ENCODE results near the gene MRPS14. TPM values are rescaled to one million over a fixed set of nuclear protein-coding genes. Genes with fewer than 3 reads are reported as not detected.

MRPS14 gene
- polyA plus RNA-seq, 1 experiment: 22.4 TPM

DNA sequence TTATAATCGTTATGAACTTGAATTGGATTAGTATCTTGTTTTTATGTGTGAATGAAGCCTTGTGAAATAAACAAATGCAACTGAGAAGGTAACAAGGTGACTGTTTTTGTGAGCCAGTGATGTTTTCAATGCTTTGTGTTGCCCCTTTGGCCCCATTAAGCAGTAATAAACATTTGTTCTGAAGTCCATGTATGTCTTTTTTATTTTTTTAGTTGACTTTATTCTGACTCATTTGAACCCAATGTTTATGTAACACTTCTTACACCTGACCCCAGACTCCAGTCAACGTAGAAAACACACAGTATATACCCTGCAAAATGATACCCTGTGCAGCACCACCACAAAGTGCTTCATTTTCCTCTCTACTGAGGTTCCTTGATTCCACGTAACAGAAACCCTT lies 28.1 kb downstream of the MRPS14 start:
- no peaks in the 10 kb centered on the region for H3K36me3 ChIP-seq (ENCODE audit: control insufficient read depth, insufficient read depth, low read length)
- H3K27me3 ChIP-seq (ENCODE audit: control insufficient read depth, insufficient read depth, low read length): no peaks in the 10 kb centered on the region
- H3K4me3 ChIP-seq (ENCODE audit: low read depth, low read length): no peak overlapping the region
- TF ChIP-seq, protein P1, sequence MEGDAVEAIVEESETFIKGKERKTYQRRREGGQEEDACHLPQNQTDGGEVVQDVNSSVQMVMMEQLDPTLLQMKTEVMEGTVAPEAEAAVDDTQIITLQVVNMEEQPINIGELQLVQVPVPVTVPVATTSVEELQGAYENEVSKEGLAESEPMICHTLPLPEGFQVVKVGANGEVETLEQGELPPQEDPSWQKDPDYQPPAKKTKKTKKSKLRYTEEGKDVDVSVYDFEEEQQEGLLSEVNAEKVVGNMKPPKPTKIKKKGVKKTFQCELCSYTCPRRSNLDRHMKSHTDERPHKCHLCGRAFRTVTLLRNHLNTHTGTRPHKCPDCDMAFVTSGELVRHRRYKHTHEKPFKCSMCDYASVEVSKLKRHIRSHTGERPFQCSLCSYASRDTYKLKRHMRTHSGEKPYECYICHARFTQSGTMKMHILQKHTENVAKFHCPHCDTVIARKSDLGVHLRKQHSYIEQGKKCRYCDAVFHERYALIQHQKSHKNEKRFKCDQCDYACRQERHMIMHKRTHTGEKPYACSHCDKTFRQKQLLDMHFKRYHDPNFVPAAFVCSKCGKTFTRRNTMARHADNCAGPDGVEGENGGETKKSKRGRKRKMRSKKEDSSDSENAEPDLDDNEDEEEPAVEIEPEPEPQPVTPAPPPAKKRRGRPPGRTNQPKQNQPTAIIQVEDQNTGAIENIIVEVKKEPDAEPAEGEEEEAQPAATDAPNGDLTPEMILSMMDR (IDR thresholded peaks at IDR 0.05; ENCODE audit: insufficient read depth, low read depth, low read length): no peak
- ChIA-PET CTCF (no interaction called here), POLR2A (no interaction called here)
- DNase-seq (ENCODE audit: low read depth): no peak

DNA sequence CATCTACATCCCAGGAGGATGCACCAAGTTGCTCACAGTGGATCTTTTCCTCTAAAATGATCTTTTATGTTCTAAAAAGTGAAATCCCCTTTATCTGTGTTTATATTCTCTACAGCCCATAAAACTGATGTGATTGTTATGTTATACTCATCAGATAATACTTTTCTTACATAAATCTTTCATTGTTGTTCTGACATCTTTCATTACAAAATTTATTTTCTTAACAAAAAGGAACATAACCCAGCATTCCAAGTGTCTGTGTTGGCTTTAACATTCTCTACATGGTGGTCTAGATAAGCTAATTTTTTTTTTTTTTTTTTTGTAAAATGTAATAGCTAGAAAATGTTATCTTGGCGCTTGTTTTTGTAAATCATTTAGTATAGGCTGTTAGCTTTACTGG lies 31.8 kb downstream of the MRPS14 start:
- Histone ChIP-seq H3K36me3 (ENCODE audit: control insufficient read depth, insufficient read depth, low read length) (no peaks in the 10 kb centered on the region), H3K4me3 (ENCODE audit: low read depth, low read length) (no peak overlapping the region), H3K27me3 (ENCODE audit: control insufficient read depth, insufficient read depth, low read length) (no peaks in the 10 kb centered on the region)
- TF ChIP-seq, protein P1 (IDR thresholded peaks at IDR 0.05; ENCODE audit: insufficient read depth, low read depth, low read length): no peak
- DNase-seq (ENCODE audit: low read depth): no peak
- POLR2A ChIA-PET: no interaction called here
- CTCF ChIA-PET: no interaction called here

DNA sequence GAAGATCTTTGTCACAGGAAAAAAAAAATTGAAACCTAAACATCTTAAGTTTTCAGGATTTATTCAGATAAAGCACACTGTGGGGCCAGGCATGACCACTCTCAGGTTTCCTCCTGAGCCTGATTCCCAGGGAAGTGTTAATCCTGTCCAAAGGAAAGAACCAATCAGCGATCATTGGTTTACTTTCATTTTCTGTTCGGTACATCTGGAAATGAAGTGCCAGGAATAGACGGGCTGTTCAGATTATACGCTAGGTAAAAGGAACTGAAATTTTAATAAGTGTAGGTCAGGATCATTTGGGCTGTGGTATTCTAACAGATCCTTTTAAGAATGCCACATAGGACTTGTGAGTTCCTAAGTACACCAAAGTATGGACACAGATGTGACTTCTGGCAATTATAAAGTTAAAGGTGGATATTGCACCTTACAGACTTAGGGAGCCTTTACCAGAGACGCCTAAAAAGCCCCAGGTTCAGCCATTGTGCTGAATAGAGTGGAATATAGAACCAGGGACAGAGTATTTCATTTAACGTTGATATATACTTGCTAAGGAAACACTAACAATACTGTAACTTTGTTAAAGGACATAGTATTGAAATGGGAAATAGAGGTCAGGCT lies 32.7 kb downstream of the MRPS14 start:
- ChIA-PET POLR2A (no interaction called here), CTCF (interaction anchor here (0.6 to 2.2 kb wide), 3 partner anchors 9 to 611 kb away, joined by 3 to 9 read pairs (median 9); no protein-coding TSS in a partner anchor)
- TF ChIP-seq, protein P1 (IDR thresholded peaks at IDR 0.05; ENCODE audit: insufficient read depth, low read depth, low read length): no peak
- no peaks in the 10 kb centered on the region for H3K27me3 ChIP-seq (ENCODE audit: control insufficient read depth, insufficient read depth, low read length)
- H3K4me3 ChIP-seq (ENCODE audit: low read depth, low read length): peak overlapping the region; percentile 45
- no peaks in the 10 kb centered on the region for H3K36me3 ChIP-seq (ENCODE audit: control insufficient read depth, insufficient read depth, low read length)
- no peak for DNase-seq (ENCODE audit: low read depth)

DNA sequence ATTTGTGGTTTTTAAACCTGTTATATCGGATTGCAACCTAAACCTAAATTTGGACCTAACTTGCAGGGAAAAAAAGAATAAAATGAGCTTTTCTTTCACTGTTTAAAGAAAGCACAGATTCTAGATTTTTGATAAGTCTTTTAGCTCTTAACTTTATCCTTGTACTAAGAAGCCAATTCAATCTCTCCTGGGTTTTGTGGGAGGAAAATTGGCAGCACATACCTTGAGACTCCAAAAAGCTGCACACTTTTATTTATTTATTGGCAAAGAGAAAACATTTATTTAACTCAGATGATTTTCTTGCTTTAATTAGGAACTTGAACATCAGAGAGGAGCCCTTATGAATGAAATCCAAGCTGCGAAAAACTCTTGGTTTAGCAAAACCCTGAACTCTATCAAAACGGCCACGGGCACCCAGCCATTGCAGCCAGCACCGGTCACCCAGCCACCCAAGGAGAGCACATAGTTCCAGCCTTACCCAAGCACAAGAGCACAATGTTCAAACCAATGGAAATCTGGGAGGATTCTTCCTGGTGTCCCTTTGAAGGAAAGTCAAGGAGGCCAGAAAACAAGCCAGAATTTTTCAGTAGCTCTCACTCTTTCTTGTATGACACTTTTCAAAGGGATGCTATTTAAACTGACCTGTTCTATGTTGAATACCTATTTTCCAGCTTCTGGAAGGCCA lies 33.5 kb downstream of the MRPS14 start:
- ChIA-PET CTCF (interaction anchor here (0.6 to 2.2 kb wide), 4 partner anchors 9 to 612 kb away, joined by 3 to 9 read pairs (median 6); no protein-coding TSS in a partner anchor), POLR2A (no interaction called here)
- H3K36me3 ChIP-seq (ENCODE audit: control insufficient read depth, insufficient read depth, low read length): no peaks in the 10 kb centered on the region
- H3K27me3 ChIP-seq (ENCODE audit: control insufficient read depth, insufficient read depth, low read length): no peaks in the 10 kb centered on the region
- no peak for DNase-seq (ENCODE audit: low read depth)
- H3K4me3 ChIP-seq (ENCODE audit: low read depth, low read length): no peak overlapping the region
- TF ChIP-seq, protein P1 (IDR thresholded peaks at IDR 0.05; ENCODE audit: insufficient read depth, low read depth, low read length): no peak

DNA sequence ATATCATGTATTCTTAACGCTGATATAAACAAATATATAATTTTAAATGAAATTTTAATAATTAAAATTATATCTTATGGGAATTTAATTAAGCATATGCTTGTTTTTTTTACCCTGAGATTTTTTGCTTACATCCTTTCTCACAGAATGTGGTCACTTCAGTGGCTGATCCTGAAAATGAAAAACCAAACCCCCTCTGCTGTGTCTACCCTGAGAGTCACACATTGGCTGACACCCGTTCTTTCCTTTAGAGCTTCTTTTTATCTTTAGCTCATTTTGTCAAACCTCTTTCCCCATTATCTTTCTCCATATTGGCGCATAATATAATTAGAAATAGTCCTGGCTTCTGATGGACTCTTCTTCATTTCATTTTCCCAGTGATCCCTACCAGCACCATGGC lies 34.2 kb downstream of the MRPS14 start:
- ChIA-PET POLR2A (no interaction called here), CTCF (interaction anchor here (1.1 to 2.2 kb wide), 3 partner anchors 10 to 219 kb away, joined by 4 to 9 read pairs (median 9); no protein-coding TSS in a partner anchor)
- no peak for DNase-seq (ENCODE audit: low read depth)
- no peaks in the 10 kb centered on the region for H3K36me3 ChIP-seq (ENCODE audit: control insufficient read depth, insufficient read depth, low read length)
- TF ChIP-seq, protein P1 (IDR thresholded peaks at IDR 0.05; ENCODE audit: insufficient read depth, low read depth, low read length): no peak
- no peaks in the 10 kb centered on the region for H3K27me3 ChIP-seq (ENCODE audit: control insufficient read depth, insufficient read depth, low read length)
- no peak overlapping the region for H3K4me3 ChIP-seq (ENCODE audit: low read depth, low read length)
